ENCODE measurements around the gene PAN3. TPM values are rescaled to one million over a fixed set of nuclear protein-coding genes. Genes with fewer than 3 reads are reported as not detected.

PAN3 gene
- total RNA-seq, 1 donor from 2014 or later, result 11.8 TPM

DNA sequence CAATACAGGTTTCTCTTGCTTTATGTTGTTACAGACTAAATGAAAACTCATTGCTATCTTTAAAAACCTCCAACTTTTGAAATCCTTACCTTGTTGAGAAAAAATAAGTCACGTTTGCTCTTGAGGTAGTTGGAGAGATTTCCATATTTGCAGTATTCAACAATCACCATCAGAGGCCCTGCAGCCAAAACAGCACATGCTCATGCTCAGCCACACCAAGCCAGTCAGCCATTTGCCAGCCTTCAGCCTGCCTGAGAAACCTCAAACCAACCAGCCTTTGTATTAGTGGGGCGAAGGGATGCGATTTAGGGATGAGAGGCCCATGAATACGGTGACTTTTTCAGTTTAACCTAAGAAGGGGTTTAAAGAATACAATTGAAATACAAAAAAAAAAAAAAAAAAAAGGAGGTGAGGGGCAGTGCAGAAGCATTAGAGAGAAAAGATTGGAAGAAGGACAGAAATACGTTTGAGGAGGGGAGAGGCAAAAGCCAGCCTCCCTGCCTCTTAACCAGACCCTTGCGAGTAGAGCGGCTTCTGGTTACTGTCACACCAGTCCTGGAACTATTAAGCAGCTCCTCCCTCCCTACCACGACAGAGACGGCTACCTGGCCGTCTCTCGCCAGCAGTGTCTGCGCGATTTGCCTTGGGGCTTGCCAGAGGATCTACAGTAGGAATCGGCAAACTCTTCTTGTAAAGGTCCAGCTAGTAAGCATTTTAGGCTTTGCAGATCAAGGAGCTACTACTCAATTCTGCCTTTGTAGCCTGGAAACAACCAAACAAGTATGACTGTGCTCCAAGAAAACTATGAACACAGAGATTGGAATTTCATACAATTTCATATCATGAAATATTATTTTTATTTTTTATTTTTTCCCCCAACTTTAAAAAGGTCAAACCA lies 189.3 kb downstream of the PAN3 start:
- Histone ChIP-seq H3K27me3 (ENCODE audit: control insufficient read depth, insufficient read depth, low read length) (no peaks in the 10 kb centered on the region), H3K36me3 (ENCODE audit: control insufficient read depth, insufficient read depth, low read length) (no peaks in the 10 kb centered on the region), H3K4me3 (ENCODE audit: low read depth, low read length) (no peak overlapping the region)
- FAIRE-seq, result no peak
- no peak for DNase-seq (ENCODE audit: low read depth)
- TF ChIP-seq, protein P1, sequence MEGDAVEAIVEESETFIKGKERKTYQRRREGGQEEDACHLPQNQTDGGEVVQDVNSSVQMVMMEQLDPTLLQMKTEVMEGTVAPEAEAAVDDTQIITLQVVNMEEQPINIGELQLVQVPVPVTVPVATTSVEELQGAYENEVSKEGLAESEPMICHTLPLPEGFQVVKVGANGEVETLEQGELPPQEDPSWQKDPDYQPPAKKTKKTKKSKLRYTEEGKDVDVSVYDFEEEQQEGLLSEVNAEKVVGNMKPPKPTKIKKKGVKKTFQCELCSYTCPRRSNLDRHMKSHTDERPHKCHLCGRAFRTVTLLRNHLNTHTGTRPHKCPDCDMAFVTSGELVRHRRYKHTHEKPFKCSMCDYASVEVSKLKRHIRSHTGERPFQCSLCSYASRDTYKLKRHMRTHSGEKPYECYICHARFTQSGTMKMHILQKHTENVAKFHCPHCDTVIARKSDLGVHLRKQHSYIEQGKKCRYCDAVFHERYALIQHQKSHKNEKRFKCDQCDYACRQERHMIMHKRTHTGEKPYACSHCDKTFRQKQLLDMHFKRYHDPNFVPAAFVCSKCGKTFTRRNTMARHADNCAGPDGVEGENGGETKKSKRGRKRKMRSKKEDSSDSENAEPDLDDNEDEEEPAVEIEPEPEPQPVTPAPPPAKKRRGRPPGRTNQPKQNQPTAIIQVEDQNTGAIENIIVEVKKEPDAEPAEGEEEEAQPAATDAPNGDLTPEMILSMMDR (IDR thresholded peaks at IDR 0.05; ENCODE audit: insufficient read depth, low read length, severe bottlenecking), result no peak

DNA sequence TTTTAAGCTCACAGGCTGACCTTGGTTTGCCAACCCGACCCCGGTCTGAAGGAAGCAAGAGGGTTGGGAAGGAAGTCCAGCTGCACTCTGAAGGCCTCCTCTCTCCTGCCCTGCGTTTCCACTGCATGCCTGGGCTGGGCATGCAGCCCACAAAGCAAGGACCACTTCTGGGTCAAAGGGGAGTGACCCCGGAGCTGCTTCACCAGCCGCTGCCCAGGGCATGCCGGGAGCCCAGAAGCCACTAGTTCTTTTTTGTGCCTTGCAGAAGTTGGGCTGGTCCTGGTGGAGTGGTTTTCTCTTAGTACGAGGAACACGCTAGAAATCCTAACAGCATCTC lies 189.9 kb downstream of the PAN3 start:
- Histone ChIP-seq H3K4me3 (ENCODE audit: low read depth, low read length) (no peak overlapping the region), H3K27me3 (ENCODE audit: control insufficient read depth, insufficient read depth, low read length) (no peaks in the 10 kb centered on the region), H3K36me3 (ENCODE audit: control insufficient read depth, insufficient read depth, low read length) (no peaks in the 10 kb centered on the region)
- TF ChIP-seq, protein P1 (IDR thresholded peaks at IDR 0.05; ENCODE audit: insufficient read depth, low read length, severe bottlenecking), result no peak
- FAIRE-seq (no peak), DNase-seq (ENCODE audit: low read depth) (no peak)

DNA sequence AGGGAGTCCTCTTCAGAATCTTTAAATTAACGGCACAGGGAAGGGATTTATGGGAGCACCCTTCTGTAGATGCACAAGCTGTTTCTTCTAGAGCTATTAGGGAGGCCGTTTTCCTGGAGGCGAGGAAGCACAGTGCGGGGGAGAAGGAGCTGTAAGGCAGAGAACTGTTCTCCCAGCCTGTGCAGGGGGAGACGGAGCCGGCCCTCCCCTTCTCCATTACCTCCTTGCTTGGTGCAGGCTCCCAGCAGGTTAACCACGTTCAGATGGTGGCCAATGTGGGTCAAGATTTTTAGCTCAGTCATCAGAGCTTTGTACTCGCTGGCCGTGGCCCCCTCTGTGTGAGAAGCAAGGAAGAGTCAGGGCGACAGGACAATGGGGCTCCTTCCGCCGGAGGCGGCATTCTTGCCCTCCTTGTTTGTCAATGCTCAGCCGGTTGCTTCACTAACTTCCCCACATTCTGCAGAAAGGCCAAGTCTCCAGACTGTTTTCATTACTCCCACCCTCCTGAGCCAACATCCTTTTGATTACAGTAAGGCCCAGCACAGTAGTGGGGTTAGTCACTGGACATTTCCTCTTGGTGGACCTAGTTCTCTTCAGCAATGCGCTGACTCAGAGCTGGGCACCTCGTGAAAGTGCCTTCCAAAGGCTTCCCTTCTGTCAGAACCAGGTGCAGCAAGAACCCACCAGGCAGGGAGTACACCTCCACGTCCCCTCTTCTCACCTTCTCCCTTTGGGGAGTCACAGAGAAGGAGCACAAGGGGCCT lies 191.2 kb downstream of the PAN3 start:
- H3K36me3 ChIP-seq (ENCODE audit: control insufficient read depth, insufficient read depth, low read length), result no peaks in the 10 kb centered on the region
- H3K27me3 ChIP-seq (ENCODE audit: control insufficient read depth, insufficient read depth, low read length), result no peaks in the 10 kb centered on the region
- H3K4me3 ChIP-seq (ENCODE audit: low read depth, low read length), result no peak overlapping the region
- DNase-seq (ENCODE audit: low read depth) (peak; percentile 8), FAIRE-seq (no peak)
- TF ChIP-seq, protein P1 (IDR thresholded peaks at IDR 0.05; ENCODE audit: insufficient read depth, low read length, severe bottlenecking), result no peak

DNA sequence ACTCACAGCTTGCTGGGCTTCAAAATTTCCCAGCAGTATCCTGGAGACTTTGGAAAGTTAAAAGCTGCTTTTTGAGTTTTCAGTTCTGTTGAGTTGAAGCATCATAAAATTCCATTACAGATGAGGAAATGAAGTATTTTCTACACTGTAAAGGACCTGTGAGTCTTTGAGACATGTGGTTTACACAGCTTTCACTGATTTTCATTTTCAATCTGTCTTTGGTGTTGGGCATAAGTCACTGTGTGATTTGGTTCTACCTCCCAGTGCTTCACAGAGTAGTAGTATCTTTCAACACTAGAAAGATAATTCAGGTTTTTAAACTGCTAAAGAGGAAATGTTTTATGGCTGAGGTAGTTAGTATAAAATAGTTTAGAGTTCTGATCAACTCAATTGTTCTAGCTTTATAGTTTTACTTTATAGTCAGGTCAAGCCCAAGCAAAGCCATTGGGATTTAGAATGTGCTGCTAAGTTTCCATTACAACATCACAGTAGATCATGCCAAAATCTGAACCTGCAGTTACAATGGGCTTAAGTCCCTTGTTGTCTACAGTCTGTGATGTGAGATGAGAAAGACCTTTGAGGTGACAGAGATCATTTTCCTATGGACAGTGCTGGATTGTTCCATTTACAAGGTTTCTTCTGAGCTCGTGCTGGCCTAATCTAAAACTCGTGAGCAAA lies 195.0 kb downstream of the PAN3 start:
- DNase-seq (ENCODE audit: low read depth) (no peak), FAIRE-seq (no peak)
- TF ChIP-seq, protein P1 (IDR thresholded peaks at IDR 0.05; ENCODE audit: insufficient read depth, low read length, severe bottlenecking), result no peak
- no peaks in the 10 kb centered on the region for H3K36me3 ChIP-seq (ENCODE audit: control insufficient read depth, insufficient read depth, low read length)
- no peaks in the 10 kb centered on the region for H3K27me3 ChIP-seq (ENCODE audit: control insufficient read depth, insufficient read depth, low read length)
- H3K4me3 ChIP-seq (ENCODE audit: low read depth, low read length), result no peak overlapping the region

DNA sequence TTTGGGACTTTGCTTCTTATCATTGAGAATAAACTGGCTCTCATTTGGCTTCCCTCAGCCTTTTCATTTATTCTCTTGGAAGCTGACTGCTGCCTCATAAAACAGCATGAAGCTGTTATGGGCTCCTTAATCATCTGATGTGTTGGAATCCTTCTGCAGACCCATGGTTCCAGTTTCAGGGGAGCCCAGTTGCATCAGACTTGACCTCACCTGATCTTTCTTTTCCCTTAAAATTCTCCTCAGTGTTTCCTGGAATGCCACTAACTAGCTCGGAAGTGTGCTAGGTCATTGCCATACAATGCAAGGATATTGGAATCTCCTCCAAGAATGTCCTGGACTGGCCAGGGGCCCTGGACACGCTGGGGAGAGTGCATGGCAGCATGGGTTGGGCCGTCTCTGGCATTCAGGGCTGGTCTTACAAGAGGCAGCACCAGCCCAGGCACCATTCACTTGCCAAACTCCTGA lies 197.9 kb downstream of the PAN3 start:
- TF ChIP-seq, protein P1 (IDR thresholded peaks at IDR 0.05; ENCODE audit: insufficient read depth, low read length, severe bottlenecking), result no peak
- FAIRE-seq (no peak), DNase-seq (ENCODE audit: low read depth) (no peak)
- Histone ChIP-seq H3K27me3 (ENCODE audit: control insufficient read depth, insufficient read depth, low read length) (no peaks in the 10 kb centered on the region), H3K4me3 (ENCODE audit: low read depth, low read length) (no peak overlapping the region), H3K36me3 (ENCODE audit: control insufficient read depth, insufficient read depth, low read length) (no peaks in the 10 kb centered on the region)
